Gastroesophageal sphincter (tissue), 4 donors: Measurements from ENCODE around the gene CENPA. TPM values are rescaled to one million over a fixed set of nuclear protein-coding genes. Genes with fewer than 3 reads are reported as not detected.

Experiments used
- ATAC-seq: fragments of 150-250 bp; one replicate; pipeline ENCODE4 v1.9.1; 2016; ENCODE audit warnings: mild to moderate bottlenecking, moderate library complexity
- H3K27ac ChIP-seq, 4 donors: fragments of 200-600 bp; sonication (generic) in 3 of 4; 1 replicate in 3 of 4; 2 replicates in 1 of 4; pipeline ENCODE4 v1.5.1; 2016 to 2019
- H3K27me3 ChIP-seq: fragments of 200-600 bp; sonication (generic); one replicate; pipeline ENCODE4 v1.5.1; 2019
- H3K36me3 ChIP-seq, 2 donors: fragments of 200-600 bp; sonication (generic); one replicate each; pipeline ENCODE4 v1.5.1; 2019; ENCODE audit warnings: control low read depth in 1 of 2
- H3K4me1 ChIP-seq, 3 donors: fragments of 200-600 bp; sonication (generic); 1 replicate in 2 of 3; 2 replicates in 1 of 3; pipeline ENCODE4 v1.5.1; 2016 to 2019; ENCODE audit warnings: control low read depth in 2 of 3
- H3K4me3 ChIP-seq, 2 donors: fragments of 200-600 bp; sonication (generic); one replicate each; pipeline ENCODE4 v1.5.1; 2019; ENCODE audit warnings: mild to moderate bottlenecking in 1 of 2, moderate library complexity in 1 of 2
- H3K9me3 ChIP-seq, 3 donors: fragments of 200-600 bp; sonication (generic); one replicate each; pipeline ENCODE4 v1.5.1; 2017 to 2019; ENCODE audit warnings: control low read depth in 2 of 3
- CTCF ChIP-seq, 4 experiments: fragments of 200-600 bp in 2 of 4; fragments of 450-650 bp in 2 of 4; sonication (generic) in 1 of 4; IDR thresholded peaks; one replicate each; pipeline ENCODE4 v1.5.1; 2017 to 2019; ENCODE audit warnings: antibody characterized with exemption in 4 of 4, mild to moderate bottlenecking in 2 of 4, moderate library complexity in 2 of 4
- EP300 ChIP-seq: sonication (generic); formaldehyde crosslinking; IDR thresholded peaks from one replicate; pipeline ENCODE4 v1.6.1; 2017; ENCODE audit warnings: antibody characterized with exemption, mild to moderate bottlenecking
- POLR2A ChIP-seq, 2 donors: fragments of 450-650 bp; IDR thresholded peaks; one replicate each; pipeline ENCODE4 v1.6.1; 2017; ENCODE audit warnings: antibody characterized with exemption in 2 of 2, mild to moderate bottlenecking in 2 of 2, moderate library complexity in 1 of 2
- POLR2AphosphoS5 ChIP-seq: sonication (generic); formaldehyde crosslinking; IDR thresholded peaks from one replicate; pipeline ENCODE4 v1.6.1; 2017; ENCODE audit warnings: antibody characterized with exemption
- WGBS, 2 donors: methylation state at CpG; one replicate each; pipeline ENCODE4 v1.1.5; 2018; ENCODE audit warnings: low coverage in 1 of 2; 5-methylcytosine and 5-hydroxymethylcytosine counted together
- total RNA-seq, 4 donors: library from RNA; depleted of rRNA; stranded (reverse); fragments of >200 nt; gene quantifications; one replicate each; pipeline ENCODE4 v1.1.0, GENCODE V29; 2016

CENPA gene
- total RNA-seq, 4 donors from 2014 or later: not detected

GRCh38 chr2:26776195-26776800, 9.6 kb upstream of the CENPA start:
- no peaks in the 10 kb centered on the region for H3K9me3 ChIP-seq
- TF ChIP-seq POLR2A (IDR thresholded peaks at IDR 0.05) (no peak), CTCF (IDR thresholded peaks at IDR 0.05) (no peak), POLR2AphosphoS5 (no peak), EP300 (no peak)
- H3K4me1 ChIP-seq: peaks cover 9 to 32% (median 18%) of the 10 kb centered on the region in 3 donors
- H3K4me3 ChIP-seq: no peak overlapping the region
- no peak overlapping the region for H3K27ac ChIP-seq
- H3K36me3 ChIP-seq: peaks cover 0 to 74% of the 10 kb centered on the region in 2 donors
- 100% methylated on average over 1 of the region's 5 CpGs; no CpG with 5 or more reads in 1 of the 2 donors for WGBS, 2 donors
- H3K27me3 ChIP-seq: no peaks in the 10 kb centered on the region
- no peak for ATAC-seq

DNA sequence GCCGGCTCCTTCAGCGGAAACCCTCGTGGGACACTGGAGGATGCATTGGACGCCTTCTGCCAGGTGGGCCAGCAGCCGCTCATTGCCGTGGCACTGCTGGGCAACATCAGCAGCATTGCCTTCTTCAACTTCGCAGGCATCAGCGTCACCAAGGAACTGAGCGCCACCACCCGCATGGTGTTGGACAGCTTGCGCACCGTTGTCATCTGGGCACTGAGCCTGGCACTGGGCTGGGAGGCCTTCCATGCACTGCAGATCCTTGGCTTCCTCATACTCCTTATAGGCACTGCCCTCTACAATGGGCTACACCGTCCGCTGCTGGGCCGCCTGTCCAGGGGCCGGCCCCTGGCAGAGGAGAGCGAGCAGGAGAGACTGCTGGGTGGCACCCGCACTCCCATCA, 7.8 kb upstream of the CENPA start:
- H3K4me3 ChIP-seq: no peak overlapping the region
- H3K27ac ChIP-seq: no peak overlapping the region
- TF ChIP-seq POLR2AphosphoS5 (no peak), CTCF (IDR thresholded peaks at IDR 0.05) (no peak), EP300 (no peak), POLR2A (IDR thresholded peaks at IDR 0.05) (no peak)
- 100% methylated on average over 6 of the region's 18 CpGs; no CpG with 5 or more reads in 1 of the 2 donors for WGBS, 2 donors
- H3K4me1 ChIP-seq: peaks cover 0 to 14% (median under 1%) of the 10 kb centered on the region in 3 donors
- no peaks in the 10 kb centered on the region for H3K9me3 ChIP-seq
- peaks cover 0 to 81% of the 10 kb centered on the region in 2 donors for H3K36me3 ChIP-seq
- H3K27me3 ChIP-seq: no peaks in the 10 kb centered on the region
- ATAC-seq: no peak

GRCh38 chr2:26778507-26778906, 7.3 kb upstream of the CENPA start:
- ATAC-seq: no peak
- whole genome bisulfite sequencing, 2 donors: 69 to 80% methylated on average over 1 to 3 of the region's 3 CpGs
- TF ChIP-seq POLR2AphosphoS5 (no peak), CTCF (IDR thresholded peaks at IDR 0.05) (no peak), EP300 (no peak), POLR2A (IDR thresholded peaks at IDR 0.05) (no peak)

DNA sequence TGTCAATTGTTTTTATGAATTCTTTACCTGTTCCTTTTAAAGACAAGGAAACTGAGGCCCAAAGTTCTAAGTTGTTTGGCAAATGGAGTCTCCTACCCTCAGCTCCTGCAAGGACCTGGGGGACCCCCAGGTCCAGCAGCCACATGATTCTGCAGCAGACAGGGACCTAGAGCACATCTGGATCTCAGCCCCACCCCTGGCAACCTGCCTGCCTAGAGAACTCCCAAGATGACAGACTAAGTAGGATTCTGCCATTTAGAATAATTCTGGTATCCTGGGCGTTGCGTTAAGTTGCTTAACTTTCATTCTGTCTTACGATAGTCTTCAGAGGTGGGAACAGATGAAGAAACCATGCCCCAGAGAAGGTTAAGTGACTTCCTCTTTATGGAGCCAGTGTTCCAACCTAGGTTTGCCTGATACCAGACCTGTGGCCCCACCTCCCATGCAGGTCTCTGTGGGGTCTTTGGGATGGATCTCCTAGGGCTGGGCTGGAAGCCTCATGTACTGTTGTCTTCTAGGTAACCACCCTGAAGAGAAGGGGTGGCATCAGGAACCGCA, 5.6 kb upstream of the CENPA start:
- WGBS, 2 donors: 95% methylated on average over 4 of the region's 4 CpGs; no CpG with 5 or more reads in 1 of the 2 donors
- H3K27me3 ChIP-seq: no peaks in the 10 kb centered on the region
- peaks cover 0 to 6% (median 0%) of the 10 kb centered on the region in 3 donors for H3K4me1 ChIP-seq
- no peak for TF ChIP-seq POLR2A (IDR thresholded peaks at IDR 0.05)
- no peak for TF ChIP-seq CTCF (IDR thresholded peaks at IDR 0.05)
- TF ChIP-seq EP300: no peak
- TF ChIP-seq POLR2AphosphoS5: no peak
- peak overlapping the region in 1 of 4 donors; percentile 40 for H3K27ac ChIP-seq
- H3K36me3 ChIP-seq: peaks cover 0 to 67% of the 10 kb centered on the region in 2 donors
- H3K4me3 ChIP-seq: no peak overlapping the region
- H3K9me3 ChIP-seq: no peaks in the 10 kb centered on the region
- no peak for ATAC-seq

More at GRCh38 chr2:26778507-26778906, 7.3 kb upstream of the CENPA start:
- Histone ChIP-seq H3K36me3 (peaks cover 0 to 81% of the 10 kb centered on the region in 2 donors), H3K27ac (no peak overlapping the region), H3K27me3 (no peaks in the 10 kb centered on the region), H3K4me3 (no peak overlapping the region), H3K9me3 (no peaks in the 10 kb centered on the region), H3K4me1 (peaks cover 0 to 11% (median 0%) of the 10 kb centered on the region in 3 donors)
